ENCODE measurements around the gene NMS. TPM values are rescaled to one million over a fixed set of nuclear protein-coding genes. Genes with fewer than 3 reads are reported as not detected.

Gene NMS
- total and polyA plus RNA-seq, 2 experiments from 2014 or later: not detected

GRCh38 chr2:100524331-100524730, 54.0 kb downstream of the NMS start:
- no peak for DNase-seq (ENCODE audit: low spot score)
- 92% methylated on average over 2 of the region's 2 CpGs for WGBS (ENCODE audit: low lambda C conversion rate, missing lambda C conversion rate)
- H3K4me2 ChIP-seq: no peak overlapping the region

DNA sequence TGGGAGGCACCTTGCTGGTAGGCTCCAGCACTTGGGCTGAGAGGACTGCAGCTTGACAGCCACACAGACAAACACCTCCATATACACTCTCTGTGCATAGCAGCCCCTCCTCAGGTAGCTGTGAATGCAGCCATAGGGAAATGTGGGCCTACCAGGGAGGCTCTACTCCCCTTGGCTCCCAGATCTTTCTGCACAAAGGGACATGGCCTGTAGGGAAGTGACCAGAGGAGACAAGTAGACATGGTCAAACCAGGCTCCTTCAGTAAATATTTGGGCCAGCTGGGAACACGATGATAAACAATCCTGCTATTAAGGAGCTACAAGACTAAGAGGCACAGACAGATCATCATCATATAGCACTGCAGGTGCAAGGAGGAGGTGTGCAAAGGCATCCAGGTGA, 56.6 kb downstream of the NMS start:
- H3K9me2 ChIP-seq (replicated peaks; ENCODE audit: insufficient read depth): no peaks in the 10 kb centered on the region
- H3K4me3 ChIP-seq: no peak overlapping the region
- DNase-seq (ENCODE audit: low spot score): no peak
- 43% methylated on average over 1 of the region's 1 CpG for WGBS (ENCODE audit: low lambda C conversion rate, missing lambda C conversion rate)
- no peaks in the 10 kb centered on the region for H3K36me3 ChIP-seq (replicated peaks; ENCODE audit: insufficient read depth, low read depth)
- TF ChIP-seq, protein P1, sequence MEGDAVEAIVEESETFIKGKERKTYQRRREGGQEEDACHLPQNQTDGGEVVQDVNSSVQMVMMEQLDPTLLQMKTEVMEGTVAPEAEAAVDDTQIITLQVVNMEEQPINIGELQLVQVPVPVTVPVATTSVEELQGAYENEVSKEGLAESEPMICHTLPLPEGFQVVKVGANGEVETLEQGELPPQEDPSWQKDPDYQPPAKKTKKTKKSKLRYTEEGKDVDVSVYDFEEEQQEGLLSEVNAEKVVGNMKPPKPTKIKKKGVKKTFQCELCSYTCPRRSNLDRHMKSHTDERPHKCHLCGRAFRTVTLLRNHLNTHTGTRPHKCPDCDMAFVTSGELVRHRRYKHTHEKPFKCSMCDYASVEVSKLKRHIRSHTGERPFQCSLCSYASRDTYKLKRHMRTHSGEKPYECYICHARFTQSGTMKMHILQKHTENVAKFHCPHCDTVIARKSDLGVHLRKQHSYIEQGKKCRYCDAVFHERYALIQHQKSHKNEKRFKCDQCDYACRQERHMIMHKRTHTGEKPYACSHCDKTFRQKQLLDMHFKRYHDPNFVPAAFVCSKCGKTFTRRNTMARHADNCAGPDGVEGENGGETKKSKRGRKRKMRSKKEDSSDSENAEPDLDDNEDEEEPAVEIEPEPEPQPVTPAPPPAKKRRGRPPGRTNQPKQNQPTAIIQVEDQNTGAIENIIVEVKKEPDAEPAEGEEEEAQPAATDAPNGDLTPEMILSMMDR (IDR thresholded peaks at IDR 0.05; ENCODE audit: poor library complexity): no peak
- TF ChIP-seq EZH2 (IDR thresholded peaks at IDR 0.05; ENCODE audit: borderline replicate concordance) (no peak), EZH2phosphoT487 (IDR thresholded peaks at IDR 0.05; ENCODE audit: low read depth, severe bottlenecking, unreplicated experiment) (no peak)
- no peak overlapping the region for H3K27ac ChIP-seq
- H2AFZ ChIP-seq: no peak overlapping the region
- H4K20me1 ChIP-seq (ENCODE audit: insufficient read depth, poor library complexity, severe bottlenecking): no peaks in the 10 kb centered on the region
- H3K27me3 ChIP-seq: no peaks in the 10 kb centered on the region
- H3K9me3 ChIP-seq (ENCODE audit: low read depth): no peaks in the 10 kb centered on the region
- no peak overlapping the region for H3K4me2 ChIP-seq
- no peaks in the 10 kb centered on the region for H3K79me2 ChIP-seq
- H3K4me1 ChIP-seq (ENCODE audit: insufficient read depth): peaks cover 7% of the 10 kb centered on the region

More at GRCh38 chr2:100524331-100524730, 54.0 kb downstream of the NMS start:
- TF ChIP-seq EZH2 (IDR thresholded peaks at IDR 0.05; ENCODE audit: borderline replicate concordance): no peak
- no peak for TF ChIP-seq EZH2phosphoT487 (IDR thresholded peaks at IDR 0.05; ENCODE audit: low read depth, severe bottlenecking, unreplicated experiment)
- TF ChIP-seq, protein P1 (IDR thresholded peaks at IDR 0.05; ENCODE audit: poor library complexity): no peak
- H4K20me1 ChIP-seq (ENCODE audit: insufficient read depth, poor library complexity, severe bottlenecking): no peaks in the 10 kb centered on the region
- H3K4me3 ChIP-seq: no peak overlapping the region
- no peaks in the 10 kb centered on the region for H3K9me2 ChIP-seq (replicated peaks; ENCODE audit: insufficient read depth)
- no peak overlapping the region for H3K27ac ChIP-seq
- no peaks in the 10 kb centered on the region for H3K36me3 ChIP-seq (replicated peaks; ENCODE audit: insufficient read depth, low read depth)
- H3K9me3 ChIP-seq (ENCODE audit: low read depth): no peaks in the 10 kb centered on the region
- H2AFZ ChIP-seq: no peak overlapping the region
- H3K4me1 ChIP-seq (ENCODE audit: insufficient read depth): peaks cover 7% of the 10 kb centered on the region
- H3K27me3 ChIP-seq: no peaks in the 10 kb centered on the region
- H3K79me2 ChIP-seq: no peaks in the 10 kb centered on the region

DNA sequence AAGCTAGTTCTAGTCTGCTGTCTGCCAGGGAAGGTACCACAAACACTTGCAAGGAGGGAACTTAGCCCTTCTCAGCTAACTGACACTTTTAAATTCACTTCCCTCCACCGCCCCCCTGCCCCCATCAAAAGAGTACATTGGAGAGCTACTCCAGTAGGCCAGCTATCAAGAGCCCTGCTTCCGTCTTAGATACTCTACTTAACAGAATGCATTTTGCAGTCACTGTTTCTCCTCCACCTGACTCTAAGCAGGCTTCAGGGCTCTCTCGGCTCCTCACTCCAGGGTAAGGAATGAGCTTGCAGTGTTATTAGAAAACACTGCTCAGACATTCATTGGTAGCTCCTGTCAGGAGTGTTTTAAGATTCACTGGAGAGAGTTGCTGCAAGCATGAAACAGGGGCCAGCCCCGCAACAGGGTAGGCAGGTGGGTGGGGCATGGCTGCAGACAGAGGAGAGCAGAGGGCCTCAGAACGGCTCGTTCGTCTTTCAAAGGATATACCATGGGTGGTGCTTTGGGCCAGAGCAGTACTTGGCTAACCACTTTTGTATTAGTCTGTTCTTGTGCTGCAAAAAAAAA, 57.2 kb downstream of the NMS start:
- Histone ChIP-seq H3K9me2 (replicated peaks; ENCODE audit: insufficient read depth) (no peaks in the 10 kb centered on the region), H3K9me3 (ENCODE audit: low read depth) (no peaks in the 10 kb centered on the region), H3K27ac (no peak overlapping the region), H3K4me2 (no peak overlapping the region), H3K36me3 (replicated peaks; ENCODE audit: insufficient read depth, low read depth) (no peaks in the 10 kb centered on the region), H3K4me3 (no peak overlapping the region), H4K20me1 (ENCODE audit: insufficient read depth, poor library complexity, severe bottlenecking) (no peaks in the 10 kb centered on the region), H3K79me2 (no peaks in the 10 kb centered on the region), H3K27me3 (no peaks in the 10 kb centered on the region), H3K4me1 (ENCODE audit: insufficient read depth) (peaks cover 7% of the 10 kb centered on the region), H2AFZ (no peak overlapping the region)
- TF ChIP-seq EZH2phosphoT487 (IDR thresholded peaks at IDR 0.05; ENCODE audit: low read depth, severe bottlenecking, unreplicated experiment) (no peak), EZH2 (IDR thresholded peaks at IDR 0.05; ENCODE audit: borderline replicate concordance) (no peak)
- TF ChIP-seq, protein P1 (IDR thresholded peaks at IDR 0.05; ENCODE audit: poor library complexity): no peak
- no peak for DNase-seq (ENCODE audit: low spot score)
- 73% methylated on average over 7 of the region's 7 CpGs for WGBS (ENCODE audit: low lambda C conversion rate, missing lambda C conversion rate)
